ENCODE results near the gene ZP3.
"Not testable (repeated sequence)": the region's sequence is repeated elsewhere in the genome, so short reads cannot be mapped to it uniquely, and the experiment has no call there.

The ZP3 gene

DNA sequence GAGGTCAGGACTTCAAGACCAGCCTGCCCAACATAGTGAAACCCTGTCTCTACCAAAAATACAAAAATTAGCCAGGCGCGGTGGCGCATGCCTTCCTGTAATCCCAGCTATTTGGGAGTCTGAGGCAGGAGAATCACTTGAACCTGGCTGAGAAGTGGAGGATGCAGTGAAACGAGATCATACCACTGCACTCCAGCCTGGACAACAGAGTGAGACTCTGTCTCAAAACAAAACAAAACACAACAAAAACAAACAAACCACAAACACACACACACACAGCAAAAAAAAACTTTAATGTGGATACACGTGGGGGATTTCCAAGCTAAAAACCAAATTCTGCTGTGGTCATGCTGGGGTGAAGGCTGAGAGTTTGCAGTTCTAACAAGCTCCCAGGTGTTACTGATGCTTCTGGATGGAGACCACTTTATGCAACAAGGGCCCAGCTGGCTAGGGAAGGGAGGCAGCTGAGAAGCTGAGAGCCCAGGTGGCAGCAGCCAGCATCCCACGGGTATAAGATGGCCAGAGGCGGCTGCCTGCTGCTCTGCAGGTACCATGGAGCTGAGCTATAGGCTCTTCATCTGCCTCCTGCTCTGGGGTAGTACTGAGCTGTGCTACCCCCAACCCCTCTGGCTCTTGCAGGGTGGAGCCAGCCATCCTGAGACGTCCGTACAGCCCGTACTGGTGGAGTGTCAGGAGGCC lies at the start of gene ZP3:
TSS of gene ZP3 (plus strand) at position 538 of the 699 bp plus-strand sequence. CDS start at position 553, 15 bp downstream.
- peaks cover 4% of the 10 kb centered on the region; the same call in 1 of the 2 replicates for H3K4me1 ChIP-seq (ENCODE audit: control insufficient read depth, insufficient read depth, low read length)
- no peaks in the 10 kb centered on the region; the same call in 1 of the 2 replicates for H3K36me3 ChIP-seq (ENCODE audit: control insufficient read depth, insufficient read depth, low read length)
- no peak within 1 kb of the TSS for H3K4me3 ChIP-seq (ENCODE audit: low read length)
- WGBS (ENCODE audit: insufficient coverage, insufficient read length) = no CpG with 5 or more reads among the region's 10 CpGs
- no peaks in the 10 kb centered on the region for H3K9me3 ChIP-seq (ENCODE audit: control insufficient read depth, insufficient read depth, low read length)
- no peak for DNase-seq (ENCODE audit: low read depth, low spot score)
- no peak within 1 kb of the TSS for H3K27ac ChIP-seq (ENCODE audit: low read length)
- no peaks in the 10 kb centered on the region for H3K27me3 ChIP-seq (ENCODE audit: control insufficient read depth, insufficient read depth, low read length)

GRCh38 chr7:76375251-76375650 lies 49.5 kb upstream of the ZP3 start:
- no peak overlapping the region for H3K4me3 ChIP-seq (ENCODE audit: low read length)
- H3K27me3 ChIP-seq (ENCODE audit: control insufficient read depth, insufficient read depth, low read length) = no peaks in the 10 kb centered on the region
- no peaks in the 10 kb centered on the region for H3K36me3 ChIP-seq (ENCODE audit: control insufficient read depth, insufficient read depth, low read length)
- no peak for DNase-seq (ENCODE audit: low read depth, low spot score)
- no CpG with 5 or more reads among the region's 9 CpGs for WGBS (ENCODE audit: insufficient coverage, insufficient read length)
- H3K9me3 ChIP-seq (ENCODE audit: control insufficient read depth, insufficient read depth, low read length) = no peaks in the 10 kb centered on the region
- H3K4me1 ChIP-seq (ENCODE audit: control insufficient read depth, insufficient read depth, low read length) = peaks cover 2% of the 10 kb centered on the region; the same call in 1 of the 2 replicates
- H3K27ac ChIP-seq (ENCODE audit: low read length) = no peak overlapping the region

GRCh38 chr7:76377186-76377918 lies 47.4 kb upstream of the ZP3 start:
- Histone ChIP-seq H3K9me3 (ENCODE audit: control insufficient read depth, insufficient read depth, low read length) (no peaks in the 10 kb centered on the region), H3K27me3 (ENCODE audit: control insufficient read depth, insufficient read depth, low read length) (no peaks in the 10 kb centered on the region), H3K27ac (ENCODE audit: low read length) (no peak overlapping the region), H3K4me3 (ENCODE audit: low read length) (no peak overlapping the region), H3K36me3 (ENCODE audit: control insufficient read depth, insufficient read depth, low read length) (no peaks in the 10 kb centered on the region), H3K4me1 (ENCODE audit: control insufficient read depth, insufficient read depth, low read length) (peaks cover 2% of the 10 kb centered on the region; the same call in 1 of the 2 replicates)
- DNase-seq (ENCODE audit: low read depth, low spot score) = no peak
- no CpG with 5 or more reads among the region's 9 CpGs for WGBS (ENCODE audit: insufficient coverage, insufficient read length)

GRCh38 chr7:76380623-76380966 lies 44.2 kb upstream of the ZP3 start:
- H3K27ac ChIP-seq (ENCODE audit: low read length) = no peak overlapping the region
- no CpG with 5 or more reads among the region's 7 CpGs for WGBS (ENCODE audit: insufficient coverage, insufficient read length)
- H3K27me3 ChIP-seq (ENCODE audit: control insufficient read depth, insufficient read depth, low read length) = no peaks in the 10 kb centered on the region
- no peaks in the 10 kb centered on the region for H3K9me3 ChIP-seq (ENCODE audit: control insufficient read depth, insufficient read depth, low read length)
- no peak overlapping the region for H3K4me3 ChIP-seq (ENCODE audit: low read length)
- H3K4me1 ChIP-seq (ENCODE audit: control insufficient read depth, insufficient read depth, low read length) = peaks cover 1% of the 10 kb centered on the region; the same call in 1 of the 2 replicates
- no peaks in the 10 kb centered on the region for H3K36me3 ChIP-seq (ENCODE audit: control insufficient read depth, insufficient read depth, low read length)
- no peak for DNase-seq (ENCODE audit: low read depth, low spot score)

DNA sequence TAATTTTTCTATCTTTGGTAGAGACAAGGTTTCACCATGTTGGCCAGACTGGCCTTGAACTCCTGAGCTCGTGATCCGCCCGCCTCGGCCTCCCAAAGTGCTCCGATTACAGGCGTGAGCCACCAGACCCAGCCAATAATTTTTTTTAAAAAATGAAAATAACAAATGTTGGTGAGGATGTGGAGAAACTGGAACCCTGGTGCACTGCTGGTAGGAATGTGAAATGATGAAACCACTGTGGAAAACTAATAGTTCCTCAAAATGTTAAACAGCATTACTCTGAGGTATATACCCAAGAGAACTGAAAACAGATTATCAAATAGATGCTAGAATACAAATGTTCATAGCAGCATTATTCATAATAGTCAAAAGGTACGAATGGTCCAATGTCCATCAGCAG lies 42.9 kb upstream of the ZP3 start:
- Histone ChIP-seq H3K36me3 (ENCODE audit: control insufficient read depth, insufficient read depth, low read length) (no peaks in the 10 kb centered on the region), H3K4me3 (ENCODE audit: low read length) (no peak overlapping the region), H3K4me1 (ENCODE audit: control insufficient read depth, insufficient read depth, low read length) (peaks cover 1% of the 10 kb centered on the region; the same call in 1 of the 2 replicates), H3K27me3 (ENCODE audit: control insufficient read depth, insufficient read depth, low read length) (no peaks in the 10 kb centered on the region), H3K9me3 (ENCODE audit: control insufficient read depth, insufficient read depth, low read length) (no peaks in the 10 kb centered on the region), H3K27ac (ENCODE audit: low read length) (no peak overlapping the region)
- WGBS (ENCODE audit: insufficient coverage, insufficient read length) = no CpG with 5 or more reads among the region's 7 CpGs
- no peak for DNase-seq (ENCODE audit: low read depth, low spot score)

DNA sequence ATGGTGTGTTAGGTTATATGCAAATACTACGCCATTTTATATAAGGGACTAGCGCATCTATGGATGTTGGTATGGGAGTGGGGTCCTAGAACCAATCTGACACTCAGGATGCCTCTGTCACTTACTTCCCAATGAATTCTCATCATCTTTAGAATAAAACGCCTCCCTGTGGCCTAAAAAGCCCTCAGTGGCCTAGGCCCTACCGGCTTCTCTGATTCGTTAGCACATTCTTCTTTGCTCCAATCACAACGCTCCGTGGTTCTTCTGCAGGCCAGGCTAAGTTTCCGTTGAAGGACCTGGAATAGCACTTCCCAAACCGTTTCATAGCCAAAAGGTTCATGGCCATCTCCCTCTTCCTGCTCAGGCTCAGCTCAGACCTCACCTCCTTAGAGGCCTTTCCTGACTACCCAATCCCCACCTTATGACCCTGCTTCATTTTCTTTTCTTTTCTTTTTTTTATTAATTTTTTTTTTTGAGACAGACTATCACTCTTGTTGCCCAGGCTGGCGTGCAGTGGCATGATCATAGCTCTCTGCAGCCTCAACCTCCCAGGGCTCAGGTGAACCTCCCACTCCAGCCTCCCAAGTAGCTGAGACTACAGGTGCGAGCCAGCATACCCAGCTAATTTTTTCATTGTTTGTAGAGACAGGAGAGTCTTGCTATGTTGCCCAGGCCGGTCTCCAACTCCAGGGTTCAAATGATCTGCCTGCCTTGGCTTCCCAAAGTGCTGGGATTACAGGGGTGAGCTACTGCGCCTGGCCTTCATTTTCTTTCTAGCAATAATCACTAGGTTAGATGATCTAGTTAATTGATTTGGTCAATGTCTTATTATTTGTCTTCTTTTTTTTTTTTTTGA lies 41.4 kb upstream of the ZP3 start:
- no peak overlapping the region for H3K27ac ChIP-seq (ENCODE audit: low read length)
- no peaks in the 10 kb centered on the region for H3K9me3 ChIP-seq (ENCODE audit: control insufficient read depth, insufficient read depth, low read length)
- H3K4me1 ChIP-seq (ENCODE audit: control insufficient read depth, insufficient read depth, low read length) = peaks cover 1% of the 10 kb centered on the region; the same call in 1 of the 2 replicates
- no peak overlapping the region for H3K4me3 ChIP-seq (ENCODE audit: low read length)
- H3K36me3 ChIP-seq (ENCODE audit: control insufficient read depth, insufficient read depth, low read length) = no peaks in the 10 kb centered on the region
- no peaks in the 10 kb centered on the region for H3K27me3 ChIP-seq (ENCODE audit: control insufficient read depth, insufficient read depth, low read length)
- DNase-seq (ENCODE audit: low read depth, low spot score) = no peak
- WGBS (ENCODE audit: insufficient coverage, insufficient read length) = no CpG with 5 or more reads among the region's 13 CpGs

- H3K4me1 ChIP-seq (ENCODE audit: control insufficient read depth, insufficient read depth, low read length) = peaks cover 1% of the 10 kb centered on the region; the same call in 1 of the 2 replicates
- no peaks in the 10 kb centered on the region for H3K9me3 ChIP-seq (ENCODE audit: control insufficient read depth, insufficient read depth, low read length)
- no peaks in the 10 kb centered on the region for H3K36me3 ChIP-seq (ENCODE audit: control insufficient read depth, insufficient read depth, low read length)
- DNase-seq (ENCODE audit: low read depth, low spot score) = no peak
- no peak overlapping the region for H3K27ac ChIP-seq (ENCODE audit: low read length)
- H3K27me3 ChIP-seq (ENCODE audit: control insufficient read depth, insufficient read depth, low read length) = no peaks in the 10 kb centered on the region
- no peak overlapping the region for H3K4me3 ChIP-seq (ENCODE audit: low read length)
- WGBS (ENCODE audit: insufficient coverage, insufficient read length) = no CpG with 5 or more reads among the region's 11 CpGs
Observed at GRCh38 chr7:76386691-76387260, 38.0 kb upstream of the ZP3 start.

GRCh38 chr7:76387789-76388188 lies 37.0 kb upstream of the ZP3 start:
- not testable (repeated sequence) for H3K4me3 ChIP-seq (ENCODE audit: low read length); H3K36me3 ChIP-seq (ENCODE audit: control insufficient read depth, insufficient read depth, low read length); H3K4me1 ChIP-seq (ENCODE audit: control insufficient read depth, insufficient read depth, low read length); H3K9me3 ChIP-seq (ENCODE audit: control insufficient read depth, insufficient read depth, low read length); H3K27me3 ChIP-seq (ENCODE audit: control insufficient read depth, insufficient read depth, low read length); H3K27ac ChIP-seq (ENCODE audit: low read length); DNase-seq (ENCODE audit: low read depth, low spot score)
- WGBS (ENCODE audit: insufficient coverage, insufficient read length) = no CpG with 5 or more reads among the region's 6 CpGs

- Histone ChIP-seq H3K4me1 (ENCODE audit: control insufficient read depth, insufficient read depth, low read length) (peaks cover under 1% of the 10 kb centered on the region; the same call in 1 of the 2 replicates), H3K36me3 (ENCODE audit: control insufficient read depth, insufficient read depth, low read length) (no peaks in the 10 kb centered on the region), H3K9me3 (ENCODE audit: control insufficient read depth, insufficient read depth, low read length) (no peaks in the 10 kb centered on the region), H3K27ac (ENCODE audit: low read length) (no peak overlapping the region), H3K4me3 (ENCODE audit: low read length) (no peak overlapping the region), H3K27me3 (ENCODE audit: control insufficient read depth, insufficient read depth, low read length) (no peaks in the 10 kb centered on the region)
- no peak for DNase-seq (ENCODE audit: low read depth, low spot score)
- WGBS (ENCODE audit: insufficient coverage, insufficient read length) = no CpG with 5 or more reads among the region's 13 CpGs
Observed at GRCh38 chr7:76390092-76390491, 34.7 kb upstream of the ZP3 start.
